Sigmoid colon (tissue), 7 donors: ENCODE results near the gene DTD1. TPM values are rescaled to one million over a fixed set of nuclear protein-coding genes. Genes with fewer than 3 reads are reported as not detected.

Experiments used
- DNase-seq: peaks from one replicate; pipeline ENCODE4 v3.0.0-alpha.2; 2019
- H3K27ac ChIP-seq, 4 donors: fragments of 200-600 bp; sonication (generic); one replicate each; pipeline ENCODE4 v1.5.1; 2016 to 2019; ENCODE audit warnings: mild to moderate bottlenecking in 1 of 4
- H3K27me3 ChIP-seq, 3 donors: fragments of 200-600 bp; sonication (generic); one replicate each; pipeline ENCODE4 v1.5.1; 2019; ENCODE audit warnings: mild to moderate bottlenecking in 1 of 3
- H3K36me3 ChIP-seq, 4 donors: fragments of 200-600 bp; sonication (generic); one replicate each; pipeline ENCODE4 v1.5.1; 2016 to 2019
- H3K4me1 ChIP-seq, 4 donors: fragments of 200-600 bp; sonication (generic); one replicate each; pipeline ENCODE4 v1.5.1; 2017 to 2019
- H3K4me3 ChIP-seq, 4 donors: fragments of 200-600 bp; sonication (generic); one replicate each; pipeline ENCODE4 v1.5.1; 2017 to 2019; ENCODE audit warnings: mild to moderate bottlenecking in 2 of 4, moderate library complexity in 1 of 4
- H3K9me3 ChIP-seq, 4 donors: fragments of 200-600 bp in 3 of 4; sonication (generic) in 3 of 4; one replicate each; pipeline versions ENCODE4 v1.5.1 to v1.6.1; 2013 to 2019
- EP300 ChIP-seq, 4 donors: sonication (generic); formaldehyde crosslinking; IDR thresholded peaks; one replicate each; pipeline ENCODE4 v1.6.1; 2017; ENCODE audit warnings: antibody characterized with exemption in 4 of 4
- POLR2A ChIP-seq, 2 donors: fragments of 450-650 bp; IDR thresholded peaks; one replicate each; pipeline ENCODE4 v1.6.1; 2016; ENCODE audit warnings: antibody characterized with exemption in 2 of 2, mild to moderate bottlenecking in 2 of 2, moderate library complexity in 2 of 2
- POLR2AphosphoS5 ChIP-seq, 4 donors: sonication (generic); formaldehyde crosslinking; IDR thresholded peaks; one replicate each; pipeline ENCODE4 v1.6.1; 2017; ENCODE audit warnings: antibody characterized with exemption in 4 of 4
- whole genome bisulfite sequencing, 2 donors: extraction: QIAGEN DNeasy Blood & Tissue Kit; methylation state at CpG; one replicate each; pipeline ENCODE4 v1.1.7; 2013; 5-methylcytosine and 5-hydroxymethylcytosine counted together
- intact Hi-C: fragments of 100-400 bp; cut with DNase I; formaldehyde crosslinking; loops from one replicate; pipeline ENCODE4 v1.15.1; 2023
- polyA plus RNA-seq, 3 donors: library from polyadenylated mRNA; stranded (reverse); fragments of 200-250 nt; gene quantifications; one replicate each; pipeline ENCODE4 v1.2.3, GENCODE V29; 2013
- total RNA-seq, 4 donors: library from RNA; depleted of rRNA; stranded (reverse); fragments of >200 nt; gene quantifications; one replicate each; pipeline ENCODE4 v1.1.0, GENCODE V29; 2016
- TF ChIP-seq, protein P1 (sequence below), 4 experiments: fragments of 450-650 bp in 3 of 4; fragments of 200-600 bp in 1 of 4; IDR thresholded peaks; one replicate each; pipeline ENCODE4 v1.5.1; 2016 to 2019; ENCODE audit warnings: antibody characterized with exemption in 4 of 4, mild to moderate bottlenecking in 3 of 4, moderate library complexity in 2 of 4
- donor health status: healthy with polysubstance abuse.
- donor health status: Bipolar disorder and iron deficiency.
- donor health status: healthy.

Gene DTD1
- total and polyA plus RNA-seq, 7 donors, result 11.6 to 22.9 (median 18.9) TPM

DNA sequence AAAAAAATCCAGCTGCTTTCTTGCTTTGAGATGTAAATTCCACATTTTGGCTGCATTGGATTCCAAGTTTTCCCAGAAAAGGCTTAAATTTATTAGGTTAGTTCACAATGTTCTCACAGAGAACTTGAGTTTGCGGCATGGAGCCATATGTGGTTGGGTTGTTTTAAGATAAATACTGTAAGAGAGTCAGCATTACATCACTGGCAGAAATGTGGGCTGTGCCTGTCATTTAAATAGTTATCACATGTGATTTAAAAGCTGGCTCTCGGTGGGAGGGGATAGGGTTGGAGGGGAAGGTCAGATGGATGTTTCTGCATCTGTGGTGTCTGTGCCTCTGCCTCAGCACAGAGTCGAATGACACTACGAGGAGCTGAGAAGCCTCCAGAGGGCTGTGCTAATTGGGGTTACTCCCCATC lies 151.9 kb downstream of the DTD1 start:
- peak; percentile 89 for DNase-seq
- Histone ChIP-seq H3K36me3 (peaks cover 0 to 2% (median 0%) of the 10 kb centered on the region in 4 donors), H3K27me3 (no peaks in the 10 kb centered on the region), H3K9me3 (no peaks in the 10 kb centered on the region), H3K4me1 (peaks cover 0 to 22% (median 8%) of the 10 kb centered on the region in 4 donors), H3K27ac (peak overlapping the region in 3 of 4 donors; percentile 57 to 65 (median 59)), H3K4me3 (no peak overlapping the region)
- TF ChIP-seq EP300 (IDR thresholded peaks at IDR 0.05), result peak in 2 of 4 donors; percentile 44 to 72
- peak in 3 of 4 donors; percentile 46 to 59 (median 49) for TF ChIP-seq POLR2AphosphoS5 (IDR thresholded peaks at IDR 0.05)
- no peak for TF ChIP-seq POLR2A (IDR thresholded peaks at IDR 0.05)
- TF ChIP-seq, protein P1, sequence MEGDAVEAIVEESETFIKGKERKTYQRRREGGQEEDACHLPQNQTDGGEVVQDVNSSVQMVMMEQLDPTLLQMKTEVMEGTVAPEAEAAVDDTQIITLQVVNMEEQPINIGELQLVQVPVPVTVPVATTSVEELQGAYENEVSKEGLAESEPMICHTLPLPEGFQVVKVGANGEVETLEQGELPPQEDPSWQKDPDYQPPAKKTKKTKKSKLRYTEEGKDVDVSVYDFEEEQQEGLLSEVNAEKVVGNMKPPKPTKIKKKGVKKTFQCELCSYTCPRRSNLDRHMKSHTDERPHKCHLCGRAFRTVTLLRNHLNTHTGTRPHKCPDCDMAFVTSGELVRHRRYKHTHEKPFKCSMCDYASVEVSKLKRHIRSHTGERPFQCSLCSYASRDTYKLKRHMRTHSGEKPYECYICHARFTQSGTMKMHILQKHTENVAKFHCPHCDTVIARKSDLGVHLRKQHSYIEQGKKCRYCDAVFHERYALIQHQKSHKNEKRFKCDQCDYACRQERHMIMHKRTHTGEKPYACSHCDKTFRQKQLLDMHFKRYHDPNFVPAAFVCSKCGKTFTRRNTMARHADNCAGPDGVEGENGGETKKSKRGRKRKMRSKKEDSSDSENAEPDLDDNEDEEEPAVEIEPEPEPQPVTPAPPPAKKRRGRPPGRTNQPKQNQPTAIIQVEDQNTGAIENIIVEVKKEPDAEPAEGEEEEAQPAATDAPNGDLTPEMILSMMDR (IDR thresholded peaks at IDR 0.05), result no peak
- WGBS, 2 donors, result 69 to 70% methylated on average over 4 of the region's 4 CpGs
- intact Hi-C loops, result no loop called here

DNA sequence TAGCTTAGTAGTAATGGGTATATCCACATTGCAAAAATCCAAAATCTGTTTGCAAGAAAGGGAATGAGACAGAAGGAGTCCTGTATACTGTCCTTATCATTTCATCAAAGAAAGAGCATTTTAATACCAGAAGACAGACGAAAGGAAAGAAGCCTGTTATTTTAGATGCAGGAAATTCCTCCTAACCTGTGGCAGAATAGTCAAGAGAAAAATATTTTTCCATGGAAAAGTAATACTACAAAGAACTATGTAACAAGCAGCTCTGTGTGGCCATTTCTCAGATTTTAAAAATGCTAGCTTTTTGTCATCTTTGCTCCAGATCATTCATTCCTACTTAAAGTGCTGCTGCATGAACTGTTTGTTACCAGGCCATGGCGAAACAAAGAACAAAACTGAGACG lies 152.9 kb downstream of the DTD1 start:
- Histone ChIP-seq H3K27ac (peak overlapping the region in 2 of 4 donors; percentile 25 to 57), H3K9me3 (no peaks in the 10 kb centered on the region), H3K4me1 (peaks cover 0 to 22% (median 8%) of the 10 kb centered on the region in 4 donors), H3K4me3 (no peak overlapping the region), H3K36me3 (peaks cover 0 to 10% (median 0%) of the 10 kb centered on the region in 4 donors), H3K27me3 (no peaks in the 10 kb centered on the region)
- 91 to 94% methylated on average over 3 of the region's 3 CpGs for WGBS, 2 donors
- no peak for DNase-seq
- intact Hi-C loops, result no loop called here
- TF ChIP-seq POLR2A (IDR thresholded peaks at IDR 0.05), result no peak
- no peak for TF ChIP-seq EP300 (IDR thresholded peaks at IDR 0.05)

DNA sequence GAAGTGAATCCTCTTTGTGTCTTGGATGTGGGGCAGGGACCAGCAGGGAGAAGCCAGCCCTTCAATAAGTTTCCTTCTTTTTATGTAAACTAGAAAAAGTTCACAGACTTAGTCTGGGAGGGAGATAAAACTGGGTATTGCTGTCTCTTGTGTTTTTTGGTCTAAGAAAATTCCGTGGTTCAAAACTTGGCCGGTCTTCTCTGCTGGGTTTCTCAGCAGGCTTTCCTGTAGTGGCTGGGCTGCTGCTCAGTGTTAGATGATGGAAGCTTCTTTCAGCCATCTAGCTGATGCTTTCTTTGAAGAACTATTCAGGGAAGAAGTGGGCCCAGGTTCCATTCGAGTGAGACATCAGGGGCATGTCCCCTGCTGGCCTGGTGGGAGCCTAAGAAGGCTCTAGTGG lies 155.0 kb downstream of the DTD1 start:
- Histone ChIP-seq H3K27ac (no peak overlapping the region), H3K36me3 (peaks cover 0 to 10% (median 0%) of the 10 kb centered on the region in 4 donors), H3K4me1 (peaks cover 0 to 21% (median 8%) of the 10 kb centered on the region in 4 donors), H3K4me3 (no peak overlapping the region), H3K27me3 (no peaks in the 10 kb centered on the region), H3K9me3 (no peaks in the 10 kb centered on the region)
- DNase-seq, result no peak
- intact Hi-C loops, result no loop called here
- 83 to 88% methylated on average over 3 of the region's 3 CpGs for WGBS, 2 donors
- TF ChIP-seq EP300 (IDR thresholded peaks at IDR 0.05) (no peak), POLR2A (IDR thresholded peaks at IDR 0.05) (no peak), POLR2AphosphoS5 (IDR thresholded peaks at IDR 0.05) (no peak)
- TF ChIP-seq, protein P1 (IDR thresholded peaks at IDR 0.05), result no peak

- Histone ChIP-seq H3K36me3 (peaks cover 0 to 10% (median 0%) of the 10 kb centered on the region in 4 donors), H3K4me3 (no peak overlapping the region), H3K27me3 (no peaks in the 10 kb centered on the region), H3K27ac (no peak overlapping the region), H3K9me3 (no peaks in the 10 kb centered on the region), H3K4me1 (peaks cover 0 to 11% (median 4%) of the 10 kb centered on the region in 4 donors)
- DNase-seq, result no peak
- TF ChIP-seq EP300 (IDR thresholded peaks at IDR 0.05) (no peak), POLR2AphosphoS5 (IDR thresholded peaks at IDR 0.05) (no peak), POLR2A (IDR thresholded peaks at IDR 0.05) (no peak)
- TF ChIP-seq, protein P1 (IDR thresholded peaks at IDR 0.05), result no peak
- intact Hi-C loops, result no loop called here
- WGBS, 2 donors, result 93 to 95% methylated on average over 11 of the region's 11 CpGs
These were observed 156.0 kb downstream of the DTD1 start for GRCh38 chr20:18743665-18744440.

GRCh38 chr20:18747090-18747489 lies 159.2 kb downstream of the DTD1 start:
- intact Hi-C loops, result no loop called here
- 73 to 84% methylated on average over 5 of the region's 5 CpGs for WGBS, 2 donors
- TF ChIP-seq POLR2AphosphoS5 (IDR thresholded peaks at IDR 0.05), result no peak
- no peak for TF ChIP-seq EP300 (IDR thresholded peaks at IDR 0.05)
- TF ChIP-seq, protein P1 (IDR thresholded peaks at IDR 0.05), result no peak
- TF ChIP-seq POLR2A (IDR thresholded peaks at IDR 0.05), result no peak

More at GRCh38 chr20:18747090-18747489, 159.2 kb downstream of the DTD1 start:
- no peak for DNase-seq
- Histone ChIP-seq H3K4me1 (no peaks in the 10 kb centered on the region), H3K9me3 (no peaks in the 10 kb centered on the region), H3K36me3 (peaks cover 0 to 10% (median 0%) of the 10 kb centered on the region in 4 donors), H3K27me3 (no peaks in the 10 kb centered on the region), H3K27ac (no peak overlapping the region), H3K4me3 (no peak overlapping the region)
